NCI-H1092 (cell line): ENCODE measurements around the gene TAS2R60.
"Not testable (repeated sequence)": the region's sequence is repeated elsewhere in the genome, so short reads cannot be mapped to it uniquely, and the experiment has no call there.

Experiments used
- DNase-seq: peaks from one replicate; lab custom pipeline; 2025; lab: John Stamatoyannopoulos, UW

The TAS2R60 gene

DNA sequence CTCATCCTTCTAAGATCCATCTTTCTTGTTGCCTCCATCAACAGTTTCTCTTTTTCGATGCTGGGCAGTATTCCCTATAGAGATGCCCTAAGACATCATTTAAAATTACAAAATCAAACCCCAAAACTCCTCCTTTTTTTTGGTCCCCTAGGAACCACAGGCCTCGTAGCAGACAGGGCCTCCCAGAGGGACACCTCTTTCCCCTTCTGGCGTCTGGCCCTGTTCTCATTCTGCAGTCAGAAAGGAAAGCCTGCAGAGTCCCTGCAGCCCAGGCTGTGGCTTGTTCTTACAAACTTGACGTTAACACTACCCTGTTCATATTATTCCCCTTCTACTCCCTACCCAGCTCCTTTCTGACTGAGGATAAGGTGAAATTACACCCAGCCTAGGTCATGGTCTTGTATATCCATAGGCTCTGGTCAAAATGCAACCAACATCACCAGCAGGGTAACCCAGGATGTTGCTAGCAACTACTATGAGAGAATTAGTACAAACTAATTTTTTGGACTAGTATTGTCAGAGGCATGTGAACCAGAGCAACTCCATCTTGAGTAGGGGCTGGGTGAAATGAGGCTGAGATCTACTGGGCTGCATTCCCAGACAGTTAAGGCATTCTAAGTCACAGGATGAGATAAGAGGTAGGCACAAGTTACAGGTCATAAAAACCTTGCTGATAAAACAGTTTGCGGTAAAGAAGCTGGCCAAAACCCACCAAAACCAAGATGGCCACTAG, 31.1 kb upstream of the TAS2R60 start:
- DNase-seq = no peak

DNA sequence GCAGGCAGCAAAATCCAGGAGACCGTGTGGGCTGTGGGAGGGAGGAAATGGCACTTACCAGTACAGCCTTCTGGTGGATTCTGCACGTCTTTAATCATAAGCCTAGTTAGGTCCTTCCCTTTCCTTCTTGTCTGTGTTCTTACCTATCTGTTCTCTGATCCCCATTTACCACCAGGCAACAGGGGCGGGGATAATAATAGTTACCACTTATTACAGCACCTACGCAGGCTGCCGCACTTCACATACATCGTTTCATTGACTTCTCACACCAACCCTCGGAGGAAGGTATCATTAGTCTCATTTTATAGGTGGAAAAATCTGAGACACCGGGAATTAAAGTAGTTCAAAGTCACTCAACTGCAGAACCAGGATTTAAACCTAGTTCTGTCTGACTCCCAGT, 30.1 kb upstream of the TAS2R60 start:
- no peak for DNase-seq

GRCh38 chr7:143415209-143415608, 28.0 kb upstream of the TAS2R60 start:
- DNase-seq = not testable (repeated sequence)

- DNase-seq = no peak
Measured at GRCh38 chr7:143415742-143416397, 27.4 kb upstream of the TAS2R60 start.

DNA sequence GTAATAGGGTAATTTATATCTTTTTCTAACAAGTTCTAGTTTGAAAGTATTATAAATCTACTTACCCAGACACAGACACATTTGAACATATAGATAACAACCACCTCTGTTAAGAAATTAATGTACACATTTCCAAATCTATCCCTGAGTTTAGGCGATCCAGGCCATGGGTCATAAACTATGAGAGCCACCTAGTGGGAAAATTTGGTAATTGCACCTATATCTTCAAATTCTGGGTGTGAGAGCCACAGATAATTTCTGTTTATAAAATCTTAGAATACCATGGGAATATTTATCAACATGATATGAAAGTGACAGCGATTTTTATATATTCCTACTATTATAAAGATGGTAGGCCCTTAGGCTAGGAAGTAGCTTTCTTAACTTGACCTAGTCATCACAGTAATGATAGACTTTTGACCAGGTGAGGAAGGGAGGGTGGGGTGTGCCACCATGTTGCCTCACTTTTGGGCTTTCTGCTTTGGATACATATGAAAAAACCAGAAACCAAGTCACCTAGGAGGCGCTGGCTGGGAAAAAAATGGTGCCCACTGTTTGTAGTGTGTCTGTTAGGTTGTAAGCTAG, 26.6 kb upstream of the TAS2R60 start:
- DNase-seq = peak; percentile 35

- DNase-seq = no peak
Measured at GRCh38 chr7:143417734-143418383, 25.4 kb upstream of the TAS2R60 start.

- DNase-seq = no peak
Measured at GRCh38 chr7:143418681-143419458, 24.4 kb upstream of the TAS2R60 start.

DNA sequence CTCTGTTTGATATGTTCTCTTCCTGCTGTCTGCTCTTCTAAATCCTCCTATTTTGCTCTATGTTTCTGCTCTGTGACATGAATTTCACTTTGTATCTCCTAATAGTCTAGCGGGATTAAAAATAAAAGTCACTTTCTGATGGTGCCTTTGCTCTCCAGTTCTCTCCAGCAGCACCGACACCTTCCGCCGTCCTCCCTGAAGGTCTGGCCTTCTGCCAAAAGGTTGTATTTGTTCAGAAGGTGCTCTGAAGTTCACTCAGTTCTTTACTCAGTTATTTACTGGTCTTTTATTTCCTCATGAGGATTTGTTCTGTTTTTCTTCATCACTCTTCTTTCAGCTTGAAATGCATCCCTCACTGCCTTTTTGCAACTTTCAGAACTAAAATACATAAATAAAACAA, 23.4 kb upstream of the TAS2R60 start:
- DNase-seq = no peak

- DNase-seq = not testable (repeated sequence)
Measured at GRCh38 chr7:143420624-143421023, 22.6 kb upstream of the TAS2R60 start.

DNA sequence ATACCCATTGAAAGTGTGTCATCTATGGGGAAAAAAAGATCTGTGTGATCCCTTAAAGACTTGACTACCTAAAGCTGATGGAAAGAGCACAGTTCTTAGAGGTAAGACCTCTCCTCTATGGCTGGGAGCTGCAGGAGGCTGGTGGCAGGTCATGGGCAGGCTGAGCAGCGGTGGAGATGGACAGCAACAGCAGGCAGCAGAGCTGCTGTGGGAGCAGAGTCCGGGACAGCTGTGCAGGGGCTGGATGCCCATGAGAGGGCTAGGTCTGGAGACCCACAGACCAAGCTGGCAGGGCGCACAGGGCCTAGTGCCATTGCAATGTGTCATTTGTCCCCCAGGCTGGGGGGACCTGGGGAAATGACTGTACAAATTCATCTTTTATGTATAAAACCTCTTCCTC, 21.2 kb upstream of the TAS2R60 start:
- DNase-seq = no peak

GRCh38 chr7:143424476-143424875, 18.8 kb upstream of the TAS2R60 start:
- DNase-seq = not testable (repeated sequence)

DNA sequence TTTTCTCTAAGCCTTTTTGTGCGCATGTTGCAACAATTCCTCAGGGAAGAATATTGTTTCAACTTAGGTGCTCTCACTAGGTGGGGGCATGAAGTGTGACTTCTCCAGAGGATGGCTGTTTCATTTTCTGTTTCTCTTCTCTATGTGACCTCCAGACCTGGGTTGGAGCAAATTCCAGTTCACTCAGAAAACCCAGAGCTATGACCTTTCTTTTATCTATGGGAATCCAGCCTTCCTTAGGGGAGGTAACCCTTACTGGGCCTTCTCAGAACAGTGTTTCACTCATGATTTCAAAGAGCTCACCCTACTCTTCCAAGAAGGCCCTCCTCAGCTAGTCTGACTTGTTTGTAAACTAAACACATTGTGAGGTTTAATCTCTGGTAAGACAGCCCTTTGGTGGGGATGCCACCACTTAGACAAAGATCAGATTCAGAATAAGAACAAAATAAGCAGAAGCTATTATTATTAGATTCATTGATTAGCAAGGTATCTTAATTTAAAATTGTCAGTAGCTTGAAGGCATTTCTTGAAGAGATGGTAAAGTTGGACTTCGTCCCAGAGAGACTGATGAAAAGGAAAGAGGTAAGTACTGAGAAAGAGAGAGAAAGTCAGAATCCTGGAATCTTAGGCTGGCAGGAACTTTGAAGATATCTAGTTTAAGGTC, 16.6 kb upstream of the TAS2R60 start:
- DNase-seq = no peak

DNA sequence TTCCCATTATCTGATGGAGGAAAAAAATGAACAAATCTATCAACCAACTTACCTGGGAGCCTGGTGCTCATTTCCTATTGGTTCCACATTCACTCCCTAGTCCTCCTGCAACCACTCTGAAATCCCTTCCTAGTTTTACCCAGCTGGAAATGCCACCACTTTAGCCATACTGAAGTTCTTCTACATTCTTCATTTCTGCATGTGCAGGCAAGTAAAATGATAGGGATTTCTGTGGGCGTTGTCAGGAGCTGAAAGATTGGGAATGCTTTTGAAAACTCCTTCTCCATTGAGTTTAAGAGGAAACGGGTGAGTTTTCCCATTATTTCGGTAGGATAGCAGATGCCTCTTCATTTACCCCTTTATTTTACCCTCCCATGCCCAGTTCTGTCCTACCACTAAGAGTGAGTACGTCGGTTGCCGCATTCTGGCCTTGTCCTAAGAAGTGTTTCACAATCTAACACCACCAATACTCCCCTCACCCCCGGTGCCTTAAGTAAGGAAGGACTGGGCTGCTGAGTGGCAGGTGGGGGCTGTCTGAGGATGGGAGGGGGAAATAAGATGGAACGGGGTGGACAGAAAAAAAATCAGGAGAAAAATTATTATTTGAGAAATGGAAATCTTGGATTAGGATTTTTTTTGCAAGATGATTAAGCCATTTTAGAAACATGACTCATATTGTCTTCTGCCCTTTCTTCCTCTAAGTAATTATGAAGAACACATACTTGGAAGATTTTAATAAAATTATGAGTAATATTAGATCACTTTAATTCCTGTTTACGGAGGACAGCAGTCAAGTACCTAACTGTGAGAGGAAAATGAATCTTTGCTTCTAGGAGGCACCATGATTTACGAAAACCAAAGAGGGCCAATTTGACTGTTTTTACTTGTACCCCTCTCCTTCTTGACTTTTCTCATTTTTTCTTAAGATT, 13.2 kb upstream of the TAS2R60 start:
- DNase-seq = no peak

DNA sequence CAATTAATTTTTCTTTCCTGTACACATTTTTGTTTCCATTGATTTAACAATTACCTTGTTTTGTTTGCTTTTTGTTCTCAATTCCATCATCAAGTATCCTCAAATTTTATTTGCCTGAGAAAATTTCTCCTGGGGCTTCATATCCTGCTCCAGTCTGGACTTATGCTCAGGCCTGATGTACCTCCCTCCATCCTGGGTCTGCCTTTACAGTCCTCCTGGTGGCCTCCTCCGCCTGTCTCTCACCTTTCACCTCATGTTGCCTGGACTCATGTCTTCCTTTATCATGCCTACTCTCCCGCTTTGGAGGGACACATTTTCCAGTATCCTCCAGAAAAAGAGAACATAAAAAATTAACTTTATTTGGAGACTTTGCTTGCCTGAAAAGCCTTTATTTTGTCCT, 12.1 kb upstream of the TAS2R60 start:
- no peak for DNase-seq

DNA sequence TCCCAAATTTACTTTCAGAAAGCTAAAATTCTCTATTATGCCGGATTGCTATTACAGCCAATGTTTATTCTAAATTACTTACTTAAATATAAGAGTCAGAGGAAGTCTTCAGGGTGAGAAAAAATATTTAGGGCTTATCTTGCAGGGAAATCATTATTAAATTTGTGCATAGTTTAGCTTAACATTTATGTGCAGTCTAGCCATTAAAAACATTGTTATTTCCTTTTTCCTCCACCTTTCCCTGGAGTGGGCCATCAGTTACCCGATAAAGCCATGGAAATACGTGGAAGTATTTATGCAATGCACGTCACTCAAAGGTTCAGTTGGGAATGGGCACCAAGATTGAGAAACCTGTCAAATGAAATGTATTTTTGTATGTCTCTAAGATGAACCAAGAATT, 9.5 kb upstream of the TAS2R60 start:
- DNase-seq = no peak

DNA sequence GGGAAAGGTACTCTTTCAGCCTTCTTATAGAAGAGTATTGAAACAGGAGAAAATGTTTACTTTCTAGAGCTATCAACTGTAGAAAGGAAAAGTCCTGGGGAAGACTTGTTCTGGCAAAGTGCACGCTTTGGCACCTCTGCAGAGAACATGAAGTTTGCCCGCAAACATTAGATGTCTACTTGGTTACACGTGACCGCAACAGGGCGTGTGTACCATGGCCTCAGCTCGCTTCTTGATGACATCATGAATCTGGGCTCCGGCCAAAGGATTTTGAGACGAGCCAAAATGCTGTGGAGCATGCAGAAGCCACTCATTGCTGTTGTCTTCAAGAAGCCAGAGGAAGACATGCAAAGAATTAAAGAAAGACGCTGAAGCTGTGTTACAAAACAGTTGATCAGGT, 8.6 kb upstream of the TAS2R60 start:
- no peak for DNase-seq

DNA sequence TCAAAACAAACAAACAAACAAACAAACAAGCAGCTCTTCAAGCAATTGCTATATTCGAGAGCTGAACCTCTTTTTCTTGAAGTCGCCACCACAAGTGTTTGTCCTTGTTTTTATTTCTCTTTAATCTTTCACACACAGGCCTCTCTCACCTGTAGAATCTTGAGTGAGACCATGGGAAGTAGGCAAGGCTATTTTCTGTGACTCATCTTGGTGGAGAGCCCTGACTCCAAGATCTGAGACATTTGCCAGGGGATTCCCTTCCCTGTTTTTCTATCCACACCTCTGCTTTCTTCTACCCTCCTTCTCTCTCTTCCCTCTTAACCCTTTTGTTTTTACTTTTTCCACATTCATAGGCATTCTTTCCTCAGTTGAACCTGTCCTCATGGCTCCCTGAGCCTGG, 8.0 kb upstream of the TAS2R60 start:
- DNase-seq = no peak

DNA sequence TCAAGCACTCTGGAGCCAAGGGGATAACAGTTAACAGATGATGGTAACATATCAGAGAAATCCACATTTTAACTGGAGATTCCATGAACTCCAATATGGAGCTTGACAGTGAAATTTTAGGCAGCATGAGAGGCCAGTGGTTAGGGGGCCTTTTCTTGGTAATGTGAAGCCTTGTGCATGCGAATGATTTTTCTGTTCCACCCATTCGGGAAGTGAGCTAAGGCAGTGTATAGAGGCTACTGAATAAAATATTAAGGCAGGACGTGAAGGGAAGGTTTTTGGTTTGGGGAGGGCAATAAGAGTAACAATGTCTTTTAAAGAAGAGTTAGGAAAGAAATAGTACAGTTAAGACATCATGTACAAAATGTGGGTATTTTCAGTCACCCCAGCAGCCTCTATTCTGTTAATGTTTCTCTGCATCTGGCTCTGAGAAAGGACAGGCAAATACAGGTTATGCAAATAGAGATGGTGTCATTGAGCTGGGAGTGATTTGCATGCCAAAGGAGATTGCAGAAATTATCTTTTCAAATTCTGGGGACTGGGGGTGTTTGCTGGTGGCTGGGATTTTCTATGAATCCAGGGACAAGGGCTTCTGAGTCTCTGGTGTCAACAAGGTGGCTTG, 6.8 kb upstream of the TAS2R60 start:
- DNase-seq = no peak

DNA sequence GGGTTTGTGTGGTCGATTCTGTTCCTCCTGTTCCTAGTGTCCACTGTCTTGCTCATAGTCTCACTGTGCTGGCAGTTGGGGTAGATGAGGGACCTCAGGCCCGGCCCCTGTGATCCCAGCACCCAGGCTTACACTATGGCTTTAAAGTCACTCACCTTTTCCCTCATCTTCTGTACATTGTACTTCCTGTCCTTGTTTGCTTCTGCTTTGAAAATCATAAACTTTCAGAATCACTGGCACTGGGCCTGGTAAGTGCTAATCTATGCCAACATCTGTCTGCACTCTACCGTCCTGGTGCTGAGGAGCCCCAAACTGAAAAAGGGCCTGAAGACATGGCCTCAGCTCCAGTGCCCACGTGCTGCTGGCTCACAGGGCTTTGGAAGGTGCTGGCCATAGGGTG, 5.7 kb upstream of the TAS2R60 start:
- no peak for DNase-seq

- DNase-seq = no peak
Measured at GRCh38 chr7:143439866-143440265, 3.4 kb upstream of the TAS2R60 start.
